Right atrium auricular region (tissue), 2 donors: Measurements from ENCODE around the gene ADK. TPM values are rescaled to one million over a fixed set of nuclear protein-coding genes. Genes with fewer than 3 reads are reported as not detected.
"Not testable (repeated sequence)": the region's sequence is repeated elsewhere in the genome, so short reads cannot be mapped to it uniquely, and the experiment has no call there.

ENCODE experiments used
- DNase-seq: peaks from one replicate; pipeline ENCODE4 v3.0.0-alpha.2; 2019; ENCODE audit warnings: low spot score
- H3K27ac ChIP-seq, 2 donors: fragments of 200-600 bp; sonication (generic); 1 replicate in 1 of 2; 2 replicates in 1 of 2; pipeline ENCODE4 v1.5.1; 2016 to 2019
- H3K27me3 ChIP-seq, 2 donors: fragments of 200-600 bp; sonication (generic); one replicate each; pipeline versions ENCODE4 v1.5.1 to v1.6.0; 2017 to 2019
- H3K36me3 ChIP-seq: fragments of 200-600 bp; sonication (generic); one replicate; pipeline ENCODE4 v1.5.1; 2016
- H3K4me1 ChIP-seq, 2 donors: fragments of 200-600 bp; sonication (generic); one replicate each; pipeline versions ENCODE4 v1.5.1 to v1.6.0; 2017 to 2019
- H3K4me3 ChIP-seq, 2 donors: fragments of 200-600 bp; sonication (generic); 1 replicate in 1 of 2; 2 replicates in 1 of 2; pipeline ENCODE4 v1.5.1; 2017 to 2019; ENCODE audit warnings: mild to moderate bottlenecking in 1 of 2, moderate library complexity in 1 of 2
- H3K9me3 ChIP-seq, 2 donors: fragments of 200-600 bp; sonication (generic); one replicate each; pipeline ENCODE4 v1.5.1; 2019
- CTCF ChIP-seq, 2 donors: fragments of 200-600 bp; sonication (generic); IDR thresholded peaks; one replicate each; pipeline ENCODE4 v1.5.1; 2019; ENCODE audit warnings: antibody characterized with exemption in 2 of 2
- total RNA-seq, 2 donors: library from RNA; depleted of rRNA; stranded (reverse); fragments of >200 nt; gene quantifications; one replicate each; pipeline ENCODE4 v1.1.0, GENCODE V29; 2016

ADK gene
- total RNA-seq, 2 donors from 2014 or later = 23.7 to 31.6 TPM

- no peak for DNase-seq
- no peaks in the 10 kb centered on the region for H3K4me1 ChIP-seq
- no peaks in the 10 kb centered on the region for H3K9me3 ChIP-seq
- H3K4me3 ChIP-seq = no peak overlapping the region
- no peaks in the 10 kb centered on the region for H3K27me3 ChIP-seq
- no peaks in the 10 kb centered on the region for H3K36me3 ChIP-seq
- no peak overlapping the region for H3K27ac ChIP-seq
- TF ChIP-seq CTCF (IDR thresholded peaks at IDR 0.05) = no peak
Measured at GRCh38 chr10:74206746-74207145, 55.7 kb downstream of the ADK start.

- H3K9me3 ChIP-seq = no peaks in the 10 kb centered on the region
- no peak for TF ChIP-seq CTCF (IDR thresholded peaks at IDR 0.05)
- no peaks in the 10 kb centered on the region for H3K4me1 ChIP-seq
- no peak overlapping the region for H3K4me3 ChIP-seq
- H3K27me3 ChIP-seq = no peaks in the 10 kb centered on the region
- H3K27ac ChIP-seq = no peak overlapping the region
- no peak for DNase-seq
- no peaks in the 10 kb centered on the region for H3K36me3 ChIP-seq
Measured at GRCh38 chr10:74207691-74208480, 56.9 kb downstream of the ADK start.

- no peaks in the 10 kb centered on the region for H3K27me3 ChIP-seq
- H3K4me1 ChIP-seq = no peaks in the 10 kb centered on the region
- no peaks in the 10 kb centered on the region for H3K36me3 ChIP-seq
- no peak for DNase-seq
- no peak for TF ChIP-seq CTCF (IDR thresholded peaks at IDR 0.05)
- no peak overlapping the region for H3K27ac ChIP-seq
- H3K4me3 ChIP-seq = no peak overlapping the region
- no peaks in the 10 kb centered on the region for H3K9me3 ChIP-seq
Measured at GRCh38 chr10:74208997-74209396, 58.0 kb downstream of the ADK start.

- no peak for DNase-seq
- H3K27ac ChIP-seq = no peak overlapping the region
- no peaks in the 10 kb centered on the region for H3K27me3 ChIP-seq
- H3K36me3 ChIP-seq = no peaks in the 10 kb centered on the region
- no peaks in the 10 kb centered on the region for H3K4me1 ChIP-seq
- H3K4me3 ChIP-seq = no peak overlapping the region
- H3K9me3 ChIP-seq = no peaks in the 10 kb centered on the region
- TF ChIP-seq CTCF (IDR thresholded peaks at IDR 0.05) = no peak
Measured at GRCh38 chr10:74213019-74213418, 62.0 kb downstream of the ADK start.

- no peak for DNase-seq
Measured at GRCh38 chr10:74213571-74214162, 62.6 kb downstream of the ADK start.

GRCh38 chr10:74217110-74217509 lies 66.1 kb downstream of the ADK start:
- not testable (repeated sequence) for H3K4me1 ChIP-seq, H3K9me3 ChIP-seq, H3K4me3 ChIP-seq

More at GRCh38 chr10:74213571-74214162, 62.6 kb downstream of the ADK start:
- Histone ChIP-seq H3K36me3 (no peaks in the 10 kb centered on the region), H3K4me1 (no peaks in the 10 kb centered on the region), H3K9me3 (no peaks in the 10 kb centered on the region), H3K27ac (no peak overlapping the region), H3K4me3 (no peak overlapping the region), H3K27me3 (no peaks in the 10 kb centered on the region)
- peak in 1 of 2 donors; percentile 45 for TF ChIP-seq CTCF (IDR thresholded peaks at IDR 0.05)

GRCh38 chr10:74222467-74222866 lies 71.4 kb downstream of the ADK start:
- H3K4me1 ChIP-seq, DNase-seq, H3K27me3 ChIP-seq, H3K9me3 ChIP-seq, H3K4me3 ChIP-seq, H3K36me3 ChIP-seq, H3K27ac ChIP-seq: not testable (repeated sequence)

More at GRCh38 chr10:74217110-74217509, 66.1 kb downstream of the ADK start:
- DNase-seq, H3K36me3 ChIP-seq, H3K27me3 ChIP-seq, H3K27ac ChIP-seq: not testable (repeated sequence)
